OCI-M1 (cell line): ENCODE data around the gene TMCC2.
"Not testable (repeated sequence)": the region's sequence is repeated elsewhere in the genome, so short reads cannot be mapped to it uniquely, and the experiment has no call there.

Source experiments
- DNase-seq: peaks from one replicate; lab custom pipeline; 2025; lab: John Stamatoyannopoulos, UW

The TMCC2 gene

DNA sequence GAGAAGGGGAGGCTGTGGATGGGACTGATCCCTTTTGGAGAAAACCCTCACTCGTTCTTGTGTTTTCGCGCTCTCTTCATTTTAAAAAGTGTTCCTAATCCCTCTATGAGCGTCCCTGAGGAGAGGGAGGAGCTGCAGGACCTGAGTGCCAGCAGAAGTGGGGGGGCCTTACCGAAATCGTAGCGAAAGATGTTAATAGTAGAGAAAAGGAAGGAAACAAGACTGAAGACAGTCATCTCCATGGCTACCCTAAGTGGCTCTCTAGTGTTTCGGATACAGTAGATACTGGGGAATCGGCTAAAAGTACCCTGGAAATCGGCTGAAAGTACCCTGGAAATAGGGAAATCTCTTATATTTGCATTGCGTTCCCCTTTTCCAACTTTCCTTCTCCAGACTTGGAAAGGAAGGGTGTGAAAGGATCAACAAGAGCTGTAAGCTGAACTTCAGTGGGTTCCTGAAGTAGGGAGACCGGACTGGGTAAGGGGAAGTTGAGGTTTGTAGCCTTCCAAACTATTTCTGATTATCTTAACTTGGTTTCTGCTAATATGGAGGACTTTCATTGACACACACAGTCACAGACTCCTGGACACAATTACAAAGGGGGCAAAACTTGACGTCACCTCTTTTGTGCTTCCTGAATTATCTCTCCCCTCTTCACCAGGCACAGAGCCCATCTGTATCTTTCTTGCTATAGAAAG lies 15.8 kb upstream of the TMCC2 start:
- DNase-seq: peak; percentile 91

DNA sequence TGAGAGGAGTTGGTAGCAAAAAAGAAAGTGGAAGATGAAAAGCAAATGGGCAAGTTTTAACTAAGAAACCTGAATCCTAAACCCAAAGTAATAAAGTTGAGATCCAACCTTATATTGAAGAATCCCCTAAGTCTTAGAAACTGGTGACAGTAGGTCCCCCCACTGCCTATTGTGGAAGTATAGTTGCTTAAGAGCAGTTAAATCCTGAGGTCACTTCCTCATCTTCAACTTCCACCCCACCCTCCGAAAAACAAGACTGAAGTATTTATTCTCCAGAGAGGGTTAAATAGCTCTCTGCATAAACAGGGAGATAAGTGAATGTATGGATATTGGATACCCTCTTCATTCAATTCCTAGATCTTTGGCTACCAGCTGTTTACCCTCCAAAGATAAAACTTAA lies 13.0 kb upstream of the TMCC2 start:
- DNase-seq: peak; percentile 84

DNA sequence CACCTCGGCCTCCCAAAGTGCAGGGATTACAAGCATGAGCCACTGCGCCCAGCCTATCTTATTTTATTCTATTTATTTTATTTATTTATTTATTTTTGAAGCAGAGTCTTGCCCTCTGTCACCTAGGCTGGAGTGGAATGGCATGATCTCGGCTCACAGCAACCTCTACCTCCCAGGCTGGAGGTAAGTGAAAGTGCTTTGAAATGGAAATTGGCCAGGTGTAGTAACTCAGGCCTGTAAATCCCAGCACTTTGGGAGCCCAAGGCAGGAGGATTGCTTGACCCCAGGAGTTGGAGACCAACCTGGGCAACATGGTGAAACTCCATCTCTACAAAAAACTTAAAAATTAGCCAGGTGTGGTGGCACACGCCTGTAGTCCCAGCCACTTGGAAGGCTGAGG lies 11.2 kb upstream of the TMCC2 start:
- DNase-seq: no peak

DNA sequence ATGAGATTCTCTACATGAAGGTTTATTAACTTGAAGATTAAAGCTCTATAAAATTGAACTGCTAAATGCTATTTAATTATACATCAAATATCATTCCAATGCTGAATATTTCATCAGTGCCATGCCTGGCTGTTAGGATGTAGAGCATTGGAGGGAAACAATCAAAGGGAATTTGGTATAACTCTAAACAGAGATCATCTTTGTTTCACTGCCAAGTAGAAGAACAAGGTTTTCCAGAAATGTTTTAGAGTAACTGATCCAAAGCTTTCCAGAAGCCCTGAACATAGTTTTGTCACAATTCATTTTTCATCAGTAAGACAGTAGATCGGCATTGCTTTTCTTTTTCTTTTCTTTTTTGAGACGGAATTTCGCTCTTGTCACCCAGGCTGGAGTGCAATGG lies 10.3 kb upstream of the TMCC2 start:
- no peak for DNase-seq

DNA sequence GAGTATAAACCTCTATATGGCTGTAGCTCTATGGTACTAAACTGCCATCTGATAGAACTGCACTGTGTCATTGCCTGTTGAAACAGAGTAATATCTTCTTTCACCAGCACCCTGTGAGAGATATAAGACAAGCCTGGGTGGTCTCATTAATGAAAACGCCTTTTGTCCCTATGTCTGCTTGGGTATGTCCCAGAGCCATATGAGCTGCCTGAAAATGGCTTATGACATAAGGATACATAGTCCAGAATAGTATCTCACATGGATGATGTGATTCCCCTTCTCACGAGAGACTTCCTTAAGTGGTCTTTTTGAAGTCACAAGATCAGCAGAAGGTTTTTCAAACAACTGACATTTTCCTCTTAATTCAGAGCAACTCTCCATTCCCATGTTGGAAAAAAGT lies 7.3 kb upstream of the TMCC2 start:
- no peak for DNase-seq

DNA sequence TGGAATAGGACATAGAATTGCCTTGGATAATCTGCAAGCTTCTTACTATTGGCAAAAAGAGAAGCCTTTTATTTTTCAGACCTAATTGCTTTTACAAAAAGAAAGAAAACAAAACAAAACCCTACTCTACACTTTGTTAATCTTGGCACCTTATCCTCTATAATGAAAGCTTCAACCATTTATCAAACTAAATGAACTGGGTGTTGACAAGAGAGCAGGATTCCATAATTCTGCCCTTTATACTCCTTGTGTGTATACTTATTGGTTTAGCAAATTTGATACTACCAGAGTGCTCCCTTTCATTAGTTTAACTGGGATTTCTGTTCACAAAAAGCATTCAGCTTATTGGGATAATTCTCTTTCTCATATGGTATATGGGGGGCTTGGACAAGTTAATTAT lies 3.0 kb upstream of the TMCC2 start:
- no peak for DNase-seq

DNA sequence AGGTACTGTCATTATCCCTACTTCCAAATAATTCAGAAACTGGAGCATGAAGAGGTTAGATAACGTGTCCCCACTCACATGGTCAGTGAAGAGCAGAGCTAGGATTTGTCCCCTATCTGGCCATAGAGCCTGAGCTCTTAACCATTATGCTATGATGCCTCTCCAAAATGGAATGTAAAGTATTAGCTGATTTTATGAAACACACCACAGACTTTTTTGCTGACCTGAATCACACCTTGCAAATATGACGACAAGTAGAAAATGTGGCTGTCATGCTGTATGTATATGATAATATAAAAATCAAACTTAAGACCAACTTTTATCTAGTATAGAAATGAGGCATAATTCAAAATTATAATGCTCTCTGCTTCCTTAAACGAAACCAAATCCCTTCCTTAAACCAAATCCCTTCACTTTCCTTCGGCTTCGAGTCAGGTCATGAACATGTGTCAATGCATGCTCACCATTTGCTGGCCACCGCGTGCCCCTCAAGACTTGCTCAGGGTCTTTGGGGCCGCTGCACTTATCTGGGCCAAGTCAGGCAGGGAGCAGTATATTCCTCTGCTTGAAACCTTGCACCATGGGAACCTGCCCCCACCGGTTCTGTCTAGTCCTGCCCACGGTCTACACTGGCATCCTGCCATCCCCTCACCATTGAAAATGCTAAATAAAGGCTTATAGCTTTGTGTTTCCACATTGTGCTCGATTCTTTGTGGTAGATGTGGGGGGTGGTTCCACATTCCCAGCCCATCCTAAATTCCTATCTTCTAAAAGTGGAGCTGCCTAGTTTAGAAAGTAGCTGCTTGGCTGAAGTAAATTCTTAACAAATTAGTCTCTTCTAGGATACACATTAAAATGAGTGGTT lies 1.6 kb upstream of the TMCC2 start:
- no peak for DNase-seq

DNA sequence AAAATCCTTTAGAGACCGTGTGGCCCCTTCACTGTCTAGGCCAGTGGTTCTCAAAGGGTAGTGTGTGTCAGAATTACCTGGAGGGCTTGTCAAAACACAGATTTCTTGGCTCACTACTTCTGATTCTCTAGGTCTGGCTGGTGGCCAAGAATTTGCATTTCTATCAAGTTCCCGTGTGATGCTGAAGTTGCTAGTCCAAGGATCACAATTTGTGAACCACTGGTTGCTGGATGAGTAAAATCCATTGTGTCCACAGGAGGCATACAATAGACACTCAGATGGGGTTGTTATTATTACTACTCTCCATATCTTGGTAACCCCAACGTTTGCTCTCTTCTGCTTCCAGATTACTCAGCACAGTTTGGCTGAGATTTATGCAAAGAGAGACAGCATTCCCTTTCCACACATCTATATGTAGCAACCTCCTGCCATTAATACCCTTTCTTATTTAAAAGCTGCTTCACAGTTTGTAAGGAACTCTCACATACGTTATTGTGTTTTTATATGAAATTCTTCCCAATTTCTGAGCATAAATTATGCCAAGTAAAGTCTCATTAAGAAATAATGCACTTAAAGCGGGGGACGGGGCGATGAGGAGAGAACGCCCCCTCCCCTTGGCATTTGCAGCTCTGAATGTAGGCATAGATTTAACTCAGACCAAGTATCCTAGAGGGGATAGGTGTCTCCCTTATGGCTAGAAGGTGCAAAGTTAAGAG lies 720 bp upstream of the TMCC2 start:
- peak; percentile 54 for DNase-seq

DNA sequence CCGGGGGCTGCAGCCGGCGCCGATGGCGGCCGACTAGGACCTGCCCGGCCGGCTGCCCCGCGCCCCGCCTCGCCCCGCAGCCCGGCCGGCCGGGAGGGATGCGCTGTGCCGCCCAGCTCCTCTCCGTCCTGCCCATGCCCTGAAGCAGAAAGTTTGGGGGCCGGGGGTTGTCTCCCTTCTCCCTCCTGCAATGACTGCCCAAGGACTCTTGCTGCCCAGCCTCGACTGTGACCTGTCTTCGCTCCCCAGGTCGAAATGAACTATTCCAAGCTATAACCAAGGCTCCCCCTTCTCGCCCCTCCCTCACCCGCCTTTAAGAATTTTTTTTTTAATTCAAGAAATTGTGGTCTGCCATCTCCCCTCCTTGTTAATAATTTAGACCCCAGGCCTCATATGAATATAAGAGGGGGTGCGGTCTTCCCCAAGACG lies 361 bp downstream of the TMCC2 start:
- DNase-seq: peak; percentile 59

DNA sequence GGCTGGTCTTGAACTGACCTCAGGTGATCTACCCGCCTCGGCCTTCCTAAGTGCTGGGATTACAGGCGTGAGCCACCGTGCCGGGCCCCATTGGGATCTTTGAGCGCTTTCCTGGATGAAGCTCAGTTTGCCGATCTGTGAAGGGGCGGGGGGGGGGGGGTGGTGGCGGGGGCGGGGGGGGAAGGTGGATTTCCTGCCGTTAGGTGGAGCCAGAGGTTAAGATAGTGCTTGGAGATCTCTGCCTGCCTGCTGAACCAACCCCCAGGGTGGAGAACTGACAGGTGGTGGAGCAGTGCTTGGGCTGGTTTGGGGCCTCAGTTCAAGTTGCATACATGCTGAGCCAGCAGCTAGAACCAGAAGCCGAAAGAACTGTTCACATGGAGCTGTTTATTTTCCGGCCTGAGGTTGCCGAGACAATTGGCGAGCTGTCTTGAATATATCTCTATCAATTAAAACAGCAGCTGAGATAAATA lies 1.7 kb downstream of the TMCC2 start:
- DNase-seq: peak; percentile 86

DNA sequence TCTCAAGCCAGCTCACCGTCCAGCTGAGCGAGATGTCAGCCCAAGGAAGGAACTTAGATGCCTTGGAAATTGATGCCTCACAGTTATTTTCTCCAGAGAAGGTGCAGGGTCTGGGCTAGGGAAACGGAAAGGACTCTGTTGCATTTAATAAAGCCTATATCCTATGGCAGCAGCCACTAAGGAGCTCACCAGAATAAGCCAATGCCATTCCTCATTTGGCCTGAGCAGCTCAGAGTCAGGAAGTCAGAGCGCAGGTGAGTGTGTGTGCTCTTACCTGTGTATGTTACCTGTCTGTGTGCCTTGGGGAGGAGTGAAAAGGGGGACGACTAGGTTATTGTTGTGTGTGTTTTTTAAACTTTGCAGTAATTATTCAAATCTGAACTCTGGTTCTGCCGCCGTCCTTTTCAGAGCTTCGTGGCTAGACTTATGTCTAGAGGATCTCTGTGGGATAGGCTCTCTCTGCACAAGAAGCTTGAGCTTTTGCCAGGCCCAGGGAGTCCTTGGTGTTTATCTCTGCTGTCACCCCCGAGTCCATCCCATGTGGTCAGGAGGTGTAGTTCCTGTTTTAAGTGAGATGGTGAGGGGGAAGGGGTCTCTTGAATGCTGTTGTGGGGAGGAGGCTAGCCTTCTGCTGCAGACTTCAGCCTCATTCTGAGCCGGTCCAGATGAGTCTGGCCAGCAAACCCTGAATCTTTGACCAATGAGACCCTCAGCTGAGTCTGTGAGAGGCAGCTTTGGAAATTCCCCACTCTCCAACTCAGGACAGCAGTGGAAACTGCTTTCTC lies 2.4 kb downstream of the TMCC2 start:
- DNase-seq: peak; percentile 96

DNA sequence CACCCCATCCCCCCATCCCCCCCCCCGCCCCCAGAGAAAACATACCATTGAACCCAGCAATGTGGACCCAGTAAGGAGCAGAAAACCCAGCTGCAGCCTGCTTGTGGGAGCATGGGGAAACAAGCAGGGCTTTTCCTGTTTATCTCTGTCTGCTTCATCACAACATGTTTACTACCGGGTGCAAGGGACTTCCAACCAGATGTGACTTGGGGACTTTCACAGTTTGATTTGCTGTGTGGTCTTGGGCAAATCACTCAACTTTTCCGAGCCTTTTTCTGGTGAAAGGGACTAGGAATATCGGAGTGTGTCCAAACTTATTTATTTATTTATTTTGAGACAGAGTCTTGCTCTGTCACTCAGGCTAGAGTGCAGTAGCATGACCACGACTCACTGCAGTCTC lies 3.2 kb downstream of the TMCC2 start:
- no peak for DNase-seq

DNA sequence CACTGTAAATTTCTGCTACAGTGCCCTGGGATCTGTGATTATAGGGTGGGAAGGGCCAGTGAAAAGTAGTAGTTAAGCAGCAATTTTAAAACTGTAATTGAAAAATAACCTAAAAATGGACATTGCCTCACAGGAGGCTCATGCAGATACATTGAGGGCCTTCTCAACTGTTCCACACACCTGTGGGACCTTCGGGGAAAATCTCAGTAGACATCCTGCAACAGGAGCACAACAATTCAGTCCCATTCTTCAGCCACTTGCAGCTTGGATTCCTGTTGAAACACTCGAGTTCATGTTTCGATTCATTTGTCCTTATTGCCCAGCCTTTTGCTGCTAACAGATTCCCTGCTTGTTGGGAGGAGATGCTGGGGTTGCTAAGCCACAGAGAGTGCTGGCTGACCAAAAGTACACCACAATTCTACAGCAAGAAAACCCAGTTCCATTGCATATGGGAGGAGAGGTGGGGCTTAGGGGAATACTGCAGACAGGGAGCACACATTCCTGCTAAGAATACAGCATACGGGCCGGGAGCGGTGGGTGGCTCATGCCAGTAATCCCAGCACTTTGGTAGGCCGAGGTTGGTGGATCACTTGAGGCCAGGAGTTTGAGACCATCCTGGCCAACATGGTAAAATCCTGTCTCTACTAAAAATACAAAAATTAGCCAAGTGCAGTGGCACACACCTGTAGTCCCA lies 4.5 kb downstream of the TMCC2 start:
- no peak for DNase-seq

DNA sequence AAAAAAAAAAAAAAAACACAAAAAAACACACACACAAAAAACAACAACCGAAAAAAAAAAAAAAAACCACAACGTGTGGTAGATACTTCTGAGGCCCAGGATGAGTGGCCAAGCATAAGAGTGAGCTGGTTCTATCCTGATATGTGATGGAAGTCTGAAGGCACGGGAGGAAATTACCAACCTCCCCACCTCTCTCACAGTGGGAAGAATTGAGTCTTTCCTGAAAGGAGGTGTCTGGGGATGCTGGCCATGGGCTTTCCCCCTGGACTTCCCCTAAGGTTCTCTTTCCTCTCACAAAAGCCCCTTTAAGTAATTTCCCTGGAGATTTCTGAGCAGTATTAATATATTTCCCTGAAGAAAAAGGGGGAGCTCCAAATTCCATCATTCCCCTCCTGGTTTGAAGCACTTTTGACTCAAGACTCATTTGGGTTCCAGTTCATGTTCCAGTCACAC lies 5.2 kb downstream of the TMCC2 start:
- DNase-seq: no peak

DNA sequence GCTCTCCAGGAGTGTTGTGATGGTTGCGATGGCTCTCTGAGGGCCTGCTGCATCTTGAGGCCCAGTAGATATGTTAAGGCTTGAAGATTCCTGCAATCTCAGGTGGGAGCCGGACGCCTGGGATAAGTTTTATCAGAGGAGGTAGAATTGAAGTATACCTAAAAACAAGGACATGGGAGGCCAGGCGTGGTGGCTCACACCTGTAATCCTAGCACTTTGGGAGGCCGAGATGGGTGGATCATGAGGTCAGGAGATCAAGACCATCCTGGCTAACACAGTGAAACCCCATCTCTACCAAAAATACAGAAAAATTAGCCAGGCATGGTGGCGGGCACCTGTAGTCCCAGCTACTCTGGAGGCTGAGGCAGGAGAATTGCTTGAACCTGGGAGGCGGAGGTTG lies 6.2 kb downstream of the TMCC2 start:
- DNase-seq: not testable (repeated sequence)

DNA sequence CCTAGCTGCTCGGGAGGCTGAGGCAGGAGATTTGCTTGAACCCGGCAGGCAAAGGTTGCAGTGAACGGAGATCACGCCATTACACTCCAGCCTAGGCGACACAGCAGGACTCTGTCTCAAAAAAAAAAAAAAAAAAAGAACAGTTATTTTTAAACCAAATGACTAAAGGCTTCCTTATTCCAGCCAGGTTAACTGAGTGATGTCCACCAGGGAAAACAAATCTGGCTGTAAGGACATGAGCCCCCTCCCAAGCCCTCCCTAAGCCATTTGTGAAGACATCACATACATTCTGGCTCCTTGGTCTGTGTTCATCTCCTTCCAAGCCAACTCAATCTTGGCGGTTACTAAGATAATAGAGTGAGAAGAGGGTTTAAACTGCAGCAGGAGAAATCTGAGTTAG lies 8.2 kb downstream of the TMCC2 start:
- no peak for DNase-seq

DNA sequence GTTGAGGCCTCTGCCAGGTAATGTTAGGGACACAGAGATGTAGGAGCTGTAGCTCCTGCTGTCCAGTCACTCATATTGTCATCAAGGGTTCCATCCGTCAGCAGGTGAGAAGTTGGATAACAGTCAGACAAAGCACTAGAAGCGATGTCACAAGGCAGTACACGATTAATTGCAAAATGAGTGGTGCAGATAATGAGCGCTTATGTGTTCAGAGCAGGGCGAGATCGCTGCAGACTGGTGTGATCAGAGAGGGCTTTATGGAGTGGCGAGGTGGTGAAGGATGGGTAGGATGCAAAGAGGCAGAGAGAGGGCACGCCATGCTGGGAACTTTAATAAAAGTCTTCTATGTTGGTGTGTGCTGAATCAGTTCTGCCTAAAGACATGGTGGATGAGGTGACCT lies 8.8 kb downstream of the TMCC2 start:
- DNase-seq: no peak

DNA sequence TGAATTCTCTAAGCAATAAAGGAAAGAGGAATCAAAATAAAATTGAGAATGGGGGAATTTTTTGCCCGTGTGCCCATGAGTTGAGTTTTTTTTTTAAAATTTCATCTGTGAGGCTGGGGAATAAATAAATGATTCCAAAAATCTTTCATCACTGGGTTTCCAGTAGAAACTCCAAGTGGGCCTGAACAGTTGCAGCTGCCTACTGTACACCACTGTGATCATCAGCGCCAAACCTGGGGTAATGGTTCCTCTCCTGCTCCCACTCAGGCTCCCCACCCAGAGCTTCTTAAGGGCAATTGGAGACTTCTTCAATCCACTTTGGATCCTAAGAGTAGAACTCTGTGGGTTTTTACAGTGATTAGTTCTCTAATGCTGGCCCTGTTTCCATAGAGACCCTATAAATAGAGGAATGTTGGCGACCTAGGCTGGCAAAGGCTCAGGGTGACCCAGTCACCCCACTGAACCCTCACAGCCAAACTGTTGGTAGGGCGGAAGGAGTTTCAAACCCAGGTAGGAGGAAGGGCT lies 9.3 kb downstream of the TMCC2 start:
- DNase-seq: no peak

DNA sequence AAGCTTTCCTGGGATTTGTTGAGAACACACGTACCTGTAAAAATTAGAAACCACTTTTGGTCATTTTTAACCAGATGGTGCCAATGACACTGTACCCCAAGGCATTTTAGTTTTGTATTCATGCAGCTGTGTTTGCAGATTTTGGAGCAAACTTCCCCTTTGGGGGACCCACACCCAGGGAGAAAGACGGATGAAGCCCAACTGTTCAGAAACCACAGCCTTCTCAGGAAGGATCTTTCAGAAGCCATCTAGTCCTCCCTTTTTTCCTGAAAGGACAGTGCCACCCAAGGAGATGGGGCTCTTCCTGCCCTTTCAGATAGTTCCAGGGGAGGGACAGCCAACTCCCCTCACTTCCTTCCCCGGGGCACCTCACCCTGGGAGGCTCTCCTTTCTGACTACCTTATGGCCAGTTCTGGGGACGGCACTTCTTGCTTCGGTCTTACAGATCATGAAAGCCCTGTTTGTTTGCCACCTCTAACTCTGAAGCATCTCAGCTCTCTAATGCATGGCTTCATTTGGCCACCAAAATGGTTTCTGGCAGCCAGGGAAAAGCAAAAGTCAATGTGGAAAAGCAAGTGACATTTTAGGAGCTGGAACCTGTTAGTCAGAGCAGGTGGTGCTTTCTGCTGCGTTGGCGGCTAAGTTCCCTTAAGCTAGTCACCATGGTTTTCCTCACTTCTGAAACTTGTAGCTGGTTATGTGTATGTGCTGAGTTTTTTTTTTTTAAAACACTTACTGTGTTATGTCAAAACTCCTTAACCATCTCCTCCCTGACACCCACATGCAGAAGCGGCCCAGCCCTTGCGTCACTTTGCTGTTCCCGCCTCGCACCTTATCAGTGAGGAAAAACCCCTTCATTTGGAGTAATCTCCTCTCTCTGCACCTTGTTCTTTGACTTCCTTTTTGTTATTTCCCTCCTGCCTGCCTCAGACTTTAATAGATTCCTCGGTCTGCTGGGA lies 10.1 kb downstream of the TMCC2 start:
- peak; percentile 85 for DNase-seq

DNA sequence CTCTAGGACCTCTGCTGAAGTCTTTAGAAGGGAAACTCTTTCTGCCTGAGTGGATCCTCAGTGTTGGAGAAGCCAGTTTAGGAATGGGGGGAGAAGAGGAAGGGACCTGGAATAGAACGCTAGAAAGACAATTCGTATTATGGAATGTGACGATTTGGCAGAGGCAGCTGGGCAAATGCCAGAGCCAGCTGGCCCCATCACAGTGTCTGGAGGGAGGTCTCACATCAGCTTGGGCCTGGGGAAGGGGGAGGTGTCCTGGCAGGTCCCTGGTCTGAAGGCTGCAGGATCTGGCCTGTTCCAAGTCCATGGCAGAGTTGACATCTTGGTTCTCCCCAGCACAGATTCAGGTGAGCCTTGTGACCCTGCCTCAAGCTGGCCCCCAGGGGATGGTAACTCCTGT lies 11.3 kb downstream of the TMCC2 start:
- DNase-seq: no peak
